Activated CD4-positive, alpha-beta T cell treated with anti-CD3 and anti-CD28 coated beads, Interleukin-2, amount 10 ng/mL, durations not matched to agents 7 days and 5 days (primary cell): ENCODE results near the gene HAO2. TPM values are rescaled to one million over a fixed set of nuclear protein-coding genes. Genes with fewer than 3 reads are reported as not detected.

Experiments
- CTCF ChIA-PET: fragments of 350-600 bp; sonication (Branson Sonifier 250); formaldehyde crosslinking; loops from one replicate; lab custom pipeline; 2021; ENCODE audit warnings: antibody characterized with exemption; lab: Charles Lee
- POLR2A ChIA-PET: fragments of 350-600 bp; sonication (Branson Sonifier 250); formaldehyde crosslinking; loops from one replicate; lab custom pipeline; 2021; ENCODE audit warnings: antibody characterized with exemption; lab: Charles Lee
- DNase-seq: peaks from one replicate; pipeline ENCODE4 v3.0.0-alpha.2; 2020
- H3K27ac Mint-ChIP-seq: one replicate; pipeline ENCODE4 v1.8.0; 2021; ENCODE audit warnings: mild to moderate bottlenecking, moderate library complexity, mixed read lengths
- H3K27me3 Mint-ChIP-seq: one replicate; pipeline ENCODE4 v1.8.0; 2021; ENCODE audit warnings: mixed read lengths
- H3K36me3 Mint-ChIP-seq: one replicate; pipeline ENCODE4 v1.8.0; 2021; ENCODE audit warnings: low read depth, mixed read lengths
- H3K4me1 Mint-ChIP-seq: one replicate; pipeline ENCODE4 v1.8.0; 2021; ENCODE audit warnings: mixed read lengths
- H3K4me3 Mint-ChIP-seq: one replicate; pipeline ENCODE4 v1.8.0; 2021; ENCODE audit warnings: mild to moderate bottlenecking, moderate library complexity, mixed read lengths
- H3K9me3 Mint-ChIP-seq: one replicate; pipeline ENCODE4 v1.8.0; 2021; ENCODE audit warnings: mixed read lengths
- total RNA-seq, 2 experiments: library from RNA; stranded (reverse); gene quantifications; one replicate each; pipeline ENCODE4 v1.2.3, GENCODE V29; 2021

HAO2 gene
- total RNA-seq, 2 experiments from 2014 or later = not detected

DNA sequence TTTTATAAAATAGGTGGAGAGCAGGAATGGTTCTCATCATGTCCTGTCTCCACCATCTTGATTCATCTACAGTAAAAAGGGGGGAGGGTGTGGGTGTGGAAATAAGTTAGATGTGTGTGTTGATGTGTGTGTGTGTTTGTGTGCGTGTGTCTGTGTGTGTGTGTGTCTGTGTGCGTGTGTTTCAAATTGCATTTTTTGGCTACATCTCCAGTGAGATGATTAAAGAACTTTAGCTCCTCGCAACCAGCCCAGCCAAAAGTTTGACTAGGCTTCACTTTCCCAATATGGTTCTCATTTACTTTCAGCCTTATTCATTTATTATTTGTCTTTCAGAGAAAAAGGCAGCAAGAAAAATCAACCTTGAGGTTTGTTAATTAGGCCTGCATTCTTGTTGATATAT is 14.7 kb upstream of the HAO2 start:
- H3K4me3 Mint-ChIP-seq = no peak overlapping the region

DNA sequence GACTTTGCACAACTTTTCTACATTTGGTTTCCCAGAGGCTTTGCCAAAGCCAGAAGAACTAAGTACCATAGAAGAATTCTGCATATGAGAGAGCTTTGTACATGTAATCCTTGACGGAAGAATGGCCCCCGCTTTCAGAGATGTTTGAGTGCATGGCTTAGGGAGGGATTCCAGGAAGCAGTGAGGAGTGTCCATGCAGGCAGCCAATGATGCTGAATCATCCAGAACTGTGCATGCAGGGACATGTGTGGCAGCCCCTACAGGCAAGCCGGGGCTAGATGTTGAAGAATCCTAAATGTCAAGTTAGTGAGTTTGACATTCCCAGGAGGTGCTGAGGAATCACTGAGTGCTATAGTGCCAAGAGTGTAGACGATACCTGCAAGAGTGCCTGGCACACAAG is 9.9 kb upstream of the HAO2 start:
- H3K4me3 Mint-ChIP-seq = no peak overlapping the region
- peaks cover 7% of the 10 kb centered on the region for H3K27me3 Mint-ChIP-seq
- peaks cover 3% of the 10 kb centered on the region for H3K4me1 Mint-ChIP-seq
- H3K27ac Mint-ChIP-seq = no peak overlapping the region
- ChIA-PET POLR2A (no interaction called here), CTCF (interaction anchor here (0.7 kb wide), 1 partner anchor 9 kb away, joined by 3 read pairs; no protein-coding TSS in a partner anchor)
- no peaks in the 10 kb centered on the region for H3K36me3 Mint-ChIP-seq
- peaks cover 3% of the 10 kb centered on the region for H3K9me3 Mint-ChIP-seq
- DNase-seq = no peak

More for the DNA sequence above, 14.7 kb upstream of the HAO2 start:
- ChIA-PET POLR2A (no interaction called here), CTCF (no interaction called here)
- Mint-ChIP-seq H3K27me3 (peaks cover 13% of the 10 kb centered on the region), H3K9me3 (peaks cover 3% of the 10 kb centered on the region), H3K36me3 (no peaks in the 10 kb centered on the region), H3K4me1 (peaks cover 3% of the 10 kb centered on the region), H3K27ac (no peak overlapping the region)
- DNase-seq = no peak

DNA sequence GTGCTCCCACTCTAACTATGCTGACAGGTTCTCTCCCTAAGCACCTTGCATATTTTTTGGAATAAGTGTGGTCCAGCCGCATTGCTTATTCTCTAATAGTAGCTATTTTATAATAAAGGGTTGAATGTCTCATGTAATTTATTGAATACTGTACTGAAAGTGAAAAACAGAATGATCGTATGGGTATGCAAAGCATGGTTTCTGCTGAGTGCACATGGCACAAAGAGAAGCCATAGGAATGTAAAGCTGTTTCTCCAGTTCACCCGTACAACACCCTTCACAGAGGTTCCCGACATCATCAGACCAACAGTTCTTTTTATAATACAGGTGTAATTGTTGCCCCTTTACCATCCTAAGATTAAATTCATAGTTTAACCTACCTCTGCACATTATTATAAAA is 8.9 kb upstream of the HAO2 start:
- no peaks in the 10 kb centered on the region for H3K36me3 Mint-ChIP-seq
- DNase-seq = no peak

DNA sequence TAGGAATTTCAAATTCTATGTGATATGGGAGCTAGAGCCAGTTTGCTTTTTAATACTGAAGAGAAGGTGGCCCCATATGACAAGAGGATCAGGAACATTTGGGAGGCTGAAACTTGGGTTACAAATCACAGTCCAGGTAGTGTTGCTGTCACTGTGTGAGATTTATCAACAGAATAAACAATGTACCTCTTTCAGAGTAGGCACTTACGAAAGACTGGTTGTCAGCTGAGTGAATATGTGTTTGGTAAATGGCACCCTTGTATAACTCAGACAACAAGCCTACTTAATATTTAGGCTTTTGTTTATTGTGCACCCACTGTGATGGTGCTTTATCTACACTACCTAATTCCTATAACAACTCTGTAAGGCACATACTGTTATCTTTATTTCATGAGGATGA is 7.4 kb upstream of the HAO2 start:
- H3K4me1 Mint-ChIP-seq = no peaks in the 10 kb centered on the region
- CTCF ChIA-PET = no interaction called here
- POLR2A ChIA-PET = no interaction called here
- no peak overlapping the region for H3K27ac Mint-ChIP-seq
- H3K4me3 Mint-ChIP-seq = no peak overlapping the region
- H3K9me3 Mint-ChIP-seq = no peaks in the 10 kb centered on the region
- H3K36me3 Mint-ChIP-seq = no peaks in the 10 kb centered on the region
- no peak for DNase-seq
- peaks cover 3% of the 10 kb centered on the region for H3K27me3 Mint-ChIP-seq

More for the DNA sequence above, 8.9 kb upstream of the HAO2 start:
- Mint-ChIP-seq H3K9me3 (peaks cover 3% of the 10 kb centered on the region), H3K4me3 (no peak overlapping the region), H3K27ac (no peak overlapping the region), H3K4me1 (no peaks in the 10 kb centered on the region), H3K27me3 (peaks cover 7% of the 10 kb centered on the region)
- POLR2A ChIA-PET = no interaction called here
- CTCF ChIA-PET = no interaction called here

DNA sequence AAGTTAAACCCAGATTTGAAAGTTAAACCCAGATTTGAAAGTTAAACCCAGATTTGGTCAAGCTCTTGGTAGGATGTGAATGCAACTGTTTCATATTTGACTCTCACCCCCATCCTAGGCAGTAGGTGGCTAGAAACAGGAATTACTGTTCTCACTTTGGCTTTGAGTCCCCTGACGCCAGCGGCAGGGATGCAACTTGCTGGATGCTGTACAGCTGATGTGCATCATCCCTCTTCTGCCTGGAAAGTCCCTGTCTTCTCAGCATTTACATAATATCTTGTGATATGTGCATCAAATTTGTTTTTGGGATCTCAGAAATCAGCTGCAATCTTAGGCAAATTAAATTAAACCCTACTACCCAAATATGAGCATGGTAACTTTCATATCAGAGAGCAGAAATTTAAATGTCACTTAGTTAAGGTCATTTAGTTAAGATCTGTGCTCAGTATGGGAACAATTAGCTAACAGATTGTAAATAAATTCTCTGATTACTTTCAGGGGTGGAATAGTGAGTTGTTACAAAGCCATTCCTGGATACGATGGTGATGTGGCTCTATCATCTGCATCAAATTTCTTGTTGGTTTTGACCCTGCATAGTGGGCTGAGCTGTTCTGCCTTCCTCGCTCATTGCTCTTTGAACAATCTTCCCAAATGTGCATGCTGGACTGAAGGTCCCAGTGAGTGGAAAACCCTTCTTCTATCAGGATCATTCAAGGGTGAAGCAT is 6.8 kb upstream of the HAO2 start:
- DNase-seq = no peak
- H3K9me3 Mint-ChIP-seq = no peaks in the 10 kb centered on the region
- ChIA-PET CTCF (no interaction called here), POLR2A (no interaction called here)
- H3K4me1 Mint-ChIP-seq = no peaks in the 10 kb centered on the region
- H3K27ac Mint-ChIP-seq = no peak overlapping the region
- no peak overlapping the region for H3K4me3 Mint-ChIP-seq
- H3K27me3 Mint-ChIP-seq = peaks cover 3% of the 10 kb centered on the region
- no peaks in the 10 kb centered on the region for H3K36me3 Mint-ChIP-seq

DNA sequence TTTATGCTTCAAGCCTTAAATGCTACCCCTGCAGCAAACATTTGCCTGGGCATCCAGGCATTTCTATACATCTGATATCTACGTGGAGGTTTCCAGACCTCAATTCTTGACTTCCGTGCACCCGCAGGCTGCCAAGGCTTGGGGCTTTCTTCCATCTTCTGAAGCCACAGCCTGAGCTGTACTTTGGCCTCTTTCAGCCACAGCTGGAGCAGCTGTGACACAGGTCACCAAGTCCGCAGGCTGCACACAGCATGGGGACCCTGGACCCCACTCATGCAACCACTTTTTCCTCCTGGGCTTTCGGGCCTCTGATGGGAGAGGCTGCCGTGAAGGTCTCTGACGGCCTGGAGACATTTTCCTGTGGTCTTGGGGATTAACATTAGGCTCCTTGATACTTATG is 5.4 kb upstream of the HAO2 start:
- DNase-seq = no peak
- Mint-ChIP-seq H3K27ac (no peak overlapping the region), H3K4me1 (no peaks in the 10 kb centered on the region), H3K27me3 (no peaks in the 10 kb centered on the region), H3K4me3 (no peak overlapping the region), H3K9me3 (no peaks in the 10 kb centered on the region), H3K36me3 (no peaks in the 10 kb centered on the region)
- POLR2A ChIA-PET = no interaction called here
- CTCF ChIA-PET = interaction anchor here (0.8 kb wide), 1 partner anchor 406 kb away, joined by 3 read pairs; no protein-coding TSS in a partner anchor

DNA sequence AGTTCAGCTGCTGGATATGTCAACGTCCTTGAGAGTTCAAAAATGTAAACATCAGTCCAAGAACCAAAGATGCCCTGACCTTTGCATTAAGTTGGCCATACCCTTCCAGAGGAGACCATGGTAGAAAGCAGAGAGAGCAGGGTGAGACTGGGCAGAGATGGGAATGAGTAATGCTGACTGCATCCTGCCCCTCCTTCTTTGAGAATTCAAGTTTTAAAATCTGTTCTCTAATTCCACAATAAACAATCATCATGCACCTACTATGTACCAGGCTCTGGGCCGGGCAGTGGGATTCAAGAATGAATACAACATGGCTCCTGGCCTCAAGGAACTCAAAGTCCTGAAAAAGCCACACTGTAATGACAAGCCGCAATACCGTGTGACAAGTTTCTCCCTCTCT is 3.9 kb upstream of the HAO2 start:
- Mint-ChIP-seq H3K27me3 (peaks cover 2% of the 10 kb centered on the region), H3K9me3 (no peaks in the 10 kb centered on the region), H3K4me3 (no peak overlapping the region), H3K4me1 (no peaks in the 10 kb centered on the region), H3K36me3 (no peaks in the 10 kb centered on the region), H3K27ac (no peak overlapping the region)
- ChIA-PET POLR2A (no interaction called here), CTCF (no interaction called here)
- DNase-seq = no peak

DNA sequence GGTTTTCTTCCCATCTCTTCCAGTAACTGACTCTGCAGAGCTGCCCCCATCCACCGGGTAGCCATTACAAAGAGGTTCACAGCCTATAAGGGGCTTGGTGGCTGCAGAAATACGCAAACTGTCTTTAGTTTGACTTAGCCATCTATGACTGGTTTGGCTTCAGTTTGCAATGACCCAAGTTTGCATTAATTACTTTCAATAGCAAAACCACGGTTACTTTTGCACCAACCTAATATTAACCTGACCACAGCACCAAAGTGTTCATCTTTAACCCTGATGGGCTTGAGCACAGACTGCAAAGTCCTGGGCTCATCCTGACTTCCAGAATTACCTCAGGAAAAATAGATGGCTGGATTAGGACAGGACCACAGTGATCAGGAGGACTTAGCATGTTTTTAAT is 2.2 kb upstream of the HAO2 start:
- DNase-seq = no peak
- no peak overlapping the region for H3K4me3 Mint-ChIP-seq
- ChIA-PET POLR2A (no interaction called here), CTCF (no interaction called here)
- no peaks in the 10 kb centered on the region for H3K4me1 Mint-ChIP-seq
- peaks cover 2% of the 10 kb centered on the region for H3K27me3 Mint-ChIP-seq
- H3K27ac Mint-ChIP-seq = no peak overlapping the region
- no peaks in the 10 kb centered on the region for H3K36me3 Mint-ChIP-seq
- H3K9me3 Mint-ChIP-seq = no peaks in the 10 kb centered on the region

DNA sequence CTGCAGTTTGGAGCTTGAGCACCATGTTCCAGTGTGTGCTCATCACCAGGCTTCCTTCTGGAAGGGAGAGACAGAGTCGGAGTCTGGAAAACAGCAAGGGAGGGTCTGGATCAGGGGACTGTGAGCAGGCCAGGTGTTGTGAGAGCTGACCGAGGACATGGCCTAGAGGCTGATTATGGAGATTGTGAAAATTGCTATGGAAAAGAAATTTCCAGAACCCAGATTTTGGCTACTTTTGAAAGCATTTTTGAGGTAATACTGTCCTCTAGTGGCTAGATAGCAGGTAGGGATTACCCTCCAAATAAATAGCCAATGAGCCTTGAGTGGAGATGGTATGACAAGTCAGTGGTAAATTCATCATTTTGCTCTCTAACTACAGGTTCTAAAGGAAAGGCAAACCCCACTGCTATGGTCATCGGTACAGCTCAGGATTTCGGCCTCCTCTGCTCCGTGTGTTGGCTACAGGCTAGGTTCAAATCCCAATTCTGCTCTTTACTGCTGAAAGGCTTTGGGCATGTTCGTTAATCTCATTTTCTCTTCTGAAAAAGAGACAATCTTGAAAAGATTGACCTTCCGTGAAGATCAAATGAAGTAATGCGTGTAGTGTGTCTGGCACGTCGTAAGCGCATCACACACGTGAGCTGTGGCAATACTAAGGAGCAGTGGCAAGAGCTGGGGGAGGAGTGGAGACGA is 1.0 kb upstream of the HAO2 start:
- CTCF ChIA-PET = interaction anchor here (0.8 kb wide), 1 partner anchor 9 kb away, joined by 3 read pairs; no protein-coding TSS in a partner anchor
- Mint-ChIP-seq H3K4me1 (no peaks in the 10 kb centered on the region), H3K36me3 (no peaks in the 10 kb centered on the region), H3K27me3 (peaks cover 5% of the 10 kb centered on the region), H3K27ac (no peak overlapping the region), H3K9me3 (no peaks in the 10 kb centered on the region), H3K4me3 (no peak overlapping the region)
- POLR2A ChIA-PET = no interaction called here
- DNase-seq = no peak

DNA sequence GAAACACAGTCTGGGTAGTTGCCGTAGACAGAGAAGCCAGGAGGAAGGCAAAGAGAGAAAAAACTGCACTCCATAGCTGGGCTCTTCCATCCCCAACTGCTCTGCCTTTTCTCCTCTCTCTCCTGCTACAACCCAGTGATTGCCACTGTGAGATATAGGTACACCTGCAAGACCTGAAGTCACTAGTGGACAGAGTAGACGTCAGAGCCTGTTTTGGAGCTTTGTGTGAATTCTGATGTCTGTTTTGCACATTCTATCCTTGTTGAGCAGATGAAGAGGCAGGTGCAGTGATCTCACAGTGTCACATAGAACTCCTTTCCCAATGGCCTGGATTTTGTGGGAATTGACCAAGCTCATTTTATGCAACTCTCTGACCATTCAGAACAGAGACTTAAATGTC is 2.2 kb downstream of the HAO2 start:
- no peaks in the 10 kb centered on the region for H3K9me3 Mint-ChIP-seq
- no peaks in the 10 kb centered on the region for H3K4me1 Mint-ChIP-seq
- H3K36me3 Mint-ChIP-seq = no peaks in the 10 kb centered on the region
- ChIA-PET POLR2A (no interaction called here), CTCF (no interaction called here)
- H3K4me3 Mint-ChIP-seq = no peak overlapping the region
- H3K27me3 Mint-ChIP-seq = peaks cover 9% of the 10 kb centered on the region
- no peak overlapping the region for H3K27ac Mint-ChIP-seq
- no peak for DNase-seq

DNA sequence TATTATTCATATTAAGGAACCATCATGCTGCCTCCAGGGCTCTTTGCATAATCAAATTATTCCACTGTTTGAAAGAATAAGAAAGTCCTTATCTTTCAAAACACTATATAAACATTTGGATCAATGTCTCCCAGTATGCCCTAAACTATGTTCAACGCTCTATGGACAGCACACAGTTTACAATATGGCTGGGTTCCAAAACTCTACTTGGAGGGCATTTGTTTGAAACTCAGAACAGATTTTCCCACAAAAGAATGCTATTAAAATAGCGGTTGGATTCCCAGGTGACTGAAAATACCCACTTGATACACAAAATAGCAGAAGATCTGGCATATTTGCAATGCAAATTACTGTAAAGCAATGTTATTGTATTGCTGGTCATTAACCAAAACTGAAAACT is 3.2 kb downstream of the HAO2 start:
- POLR2A ChIA-PET = no interaction called here
- no peaks in the 10 kb centered on the region for H3K4me1 Mint-ChIP-seq

DNA sequence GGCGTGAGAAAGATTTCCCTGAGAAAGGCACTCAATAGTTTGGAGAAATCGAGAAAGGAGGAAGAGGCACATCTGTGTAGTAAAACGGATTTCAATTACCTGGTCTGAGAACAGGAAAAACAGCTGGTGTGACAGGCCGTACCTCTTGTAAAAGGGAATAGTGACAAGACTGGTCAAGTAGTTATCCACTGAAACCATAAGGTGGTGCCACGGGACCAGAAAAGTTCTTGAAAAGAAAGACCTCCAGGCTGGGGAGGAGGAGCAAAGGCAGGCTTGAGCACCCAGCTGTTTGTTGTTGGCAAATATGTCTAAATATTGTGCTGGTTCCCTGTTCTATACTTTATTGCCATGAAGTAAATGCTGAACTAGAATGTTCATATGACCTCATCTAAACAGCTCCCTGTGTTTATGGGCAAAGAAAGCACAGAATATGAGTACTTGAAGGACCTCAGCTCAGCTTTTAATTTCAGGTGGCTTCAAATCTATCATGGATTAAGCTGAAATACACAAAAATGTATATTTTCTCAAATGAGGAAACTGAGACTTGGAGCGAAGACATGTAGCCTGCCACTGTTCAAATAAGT is 4.0 kb downstream of the HAO2 start:
- ChIA-PET CTCF (no interaction called here), POLR2A (no interaction called here)
- H3K4me1 Mint-ChIP-seq = no peaks in the 10 kb centered on the region
- H3K27me3 Mint-ChIP-seq = peaks cover 9% of the 10 kb centered on the region
- DNase-seq = no peak
- no peak overlapping the region for H3K27ac Mint-ChIP-seq
- no peaks in the 10 kb centered on the region for H3K36me3 Mint-ChIP-seq
- H3K4me3 Mint-ChIP-seq = no peak overlapping the region
- H3K9me3 Mint-ChIP-seq = no peaks in the 10 kb centered on the region

More for the DNA sequence above, 3.2 kb downstream of the HAO2 start:
- Mint-ChIP-seq H3K4me3 (no peak overlapping the region), H3K27me3 (peaks cover 9% of the 10 kb centered on the region), H3K36me3 (no peaks in the 10 kb centered on the region), H3K27ac (no peak overlapping the region), H3K9me3 (no peaks in the 10 kb centered on the region)
- CTCF ChIA-PET = no interaction called here
- no peak for DNase-seq

DNA sequence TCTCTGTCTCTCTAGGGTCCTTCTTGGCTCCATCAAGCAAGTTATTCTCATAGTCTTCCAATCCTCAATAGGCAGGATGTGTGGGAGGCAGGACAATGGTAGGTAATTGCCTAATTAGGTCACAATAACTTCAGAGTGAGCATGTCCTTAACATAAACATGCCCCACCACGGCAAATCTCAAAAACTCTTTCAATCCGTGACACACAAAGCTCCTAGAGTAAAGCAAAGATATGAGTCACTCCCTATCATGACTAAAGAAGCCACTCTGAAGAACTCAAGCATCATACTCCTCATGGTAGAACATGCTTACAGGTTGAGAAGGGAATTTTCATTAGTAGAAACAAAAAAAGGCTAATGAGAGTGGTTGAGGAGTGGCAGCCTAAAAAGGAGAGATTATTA is 4.9 kb downstream of the HAO2 start:
- Mint-ChIP-seq H3K36me3 (no peaks in the 10 kb centered on the region), H3K4me3 (no peak overlapping the region), H3K27me3 (peaks cover 9% of the 10 kb centered on the region), H3K27ac (no peak overlapping the region), H3K9me3 (no peaks in the 10 kb centered on the region), H3K4me1 (no peaks in the 10 kb centered on the region)
- CTCF ChIA-PET = no interaction called here
- POLR2A ChIA-PET = no interaction called here
- DNase-seq = no peak
